PC-3 (cell line): ENCODE measurements around the gene GLI1.
"Not testable (repeated sequence)": the region's sequence is repeated elsewhere in the genome, so short reads cannot be mapped to it uniquely, and the experiment has no call there.

Source experiments
- EZH2 ChIP-seq: fragments of 300-600 bp; sonication (generic); IDR thresholded peaks from one replicate; pipeline ENCODE4 v1.6.1; 2017; ENCODE audit warnings: antibody characterized with exemption, mild to moderate bottlenecking, low read length; ENCODE audit not compliant: unreplicated experiment
- EZH2phosphoT487 ChIP-seq: fragments of 300-600 bp; sonication (generic); IDR thresholded peaks from 2 replicates; pipeline ENCODE4 v1.6.1; 2018; ENCODE audit warnings: mild to moderate bottlenecking, antibody characterized with exemption, low read length, borderline replicate concordance
- TF ChIP-seq, protein P1 (sequence below): fragments of 300-600 bp; sonication (generic); conservative IDR thresholded peaks from 2 replicates; pipeline ENCODE4 v1.5.1; 2017; ENCODE audit warnings: antibody characterized with exemption, low read depth, mild to moderate bottlenecking, low read length

DNA sequence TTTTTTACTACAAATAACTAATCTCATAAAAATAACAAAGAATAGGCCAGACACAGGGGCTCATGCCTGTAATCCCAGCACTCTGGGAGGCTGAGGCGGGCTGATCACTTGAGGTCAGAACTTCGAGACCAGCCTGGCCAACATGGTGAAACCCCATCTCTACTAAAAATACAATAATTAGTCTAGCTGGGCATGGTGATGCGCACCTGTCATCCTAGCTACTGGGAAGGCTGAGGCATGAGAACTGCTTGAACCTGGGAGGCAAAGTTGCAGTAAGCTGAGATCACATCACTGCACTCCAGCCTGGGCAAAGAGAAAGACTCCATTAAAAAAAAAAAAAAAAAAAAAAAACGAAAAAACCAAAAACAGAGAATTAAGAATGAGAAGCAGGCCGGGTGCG lies 45.4 kb upstream of the GLI1 start:
- not testable (repeated sequence) for TF ChIP-seq EZH2, EZH2phosphoT487
- TF ChIP-seq, protein P1, sequence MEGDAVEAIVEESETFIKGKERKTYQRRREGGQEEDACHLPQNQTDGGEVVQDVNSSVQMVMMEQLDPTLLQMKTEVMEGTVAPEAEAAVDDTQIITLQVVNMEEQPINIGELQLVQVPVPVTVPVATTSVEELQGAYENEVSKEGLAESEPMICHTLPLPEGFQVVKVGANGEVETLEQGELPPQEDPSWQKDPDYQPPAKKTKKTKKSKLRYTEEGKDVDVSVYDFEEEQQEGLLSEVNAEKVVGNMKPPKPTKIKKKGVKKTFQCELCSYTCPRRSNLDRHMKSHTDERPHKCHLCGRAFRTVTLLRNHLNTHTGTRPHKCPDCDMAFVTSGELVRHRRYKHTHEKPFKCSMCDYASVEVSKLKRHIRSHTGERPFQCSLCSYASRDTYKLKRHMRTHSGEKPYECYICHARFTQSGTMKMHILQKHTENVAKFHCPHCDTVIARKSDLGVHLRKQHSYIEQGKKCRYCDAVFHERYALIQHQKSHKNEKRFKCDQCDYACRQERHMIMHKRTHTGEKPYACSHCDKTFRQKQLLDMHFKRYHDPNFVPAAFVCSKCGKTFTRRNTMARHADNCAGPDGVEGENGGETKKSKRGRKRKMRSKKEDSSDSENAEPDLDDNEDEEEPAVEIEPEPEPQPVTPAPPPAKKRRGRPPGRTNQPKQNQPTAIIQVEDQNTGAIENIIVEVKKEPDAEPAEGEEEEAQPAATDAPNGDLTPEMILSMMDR = not testable (repeated sequence)
